Measurements from ENCODE around the gene UAP1L1.
A peak's percentile ranks its signal among the peaks of the same experiment; 100 is the strongest.

Gene UAP1L1

DNA sequence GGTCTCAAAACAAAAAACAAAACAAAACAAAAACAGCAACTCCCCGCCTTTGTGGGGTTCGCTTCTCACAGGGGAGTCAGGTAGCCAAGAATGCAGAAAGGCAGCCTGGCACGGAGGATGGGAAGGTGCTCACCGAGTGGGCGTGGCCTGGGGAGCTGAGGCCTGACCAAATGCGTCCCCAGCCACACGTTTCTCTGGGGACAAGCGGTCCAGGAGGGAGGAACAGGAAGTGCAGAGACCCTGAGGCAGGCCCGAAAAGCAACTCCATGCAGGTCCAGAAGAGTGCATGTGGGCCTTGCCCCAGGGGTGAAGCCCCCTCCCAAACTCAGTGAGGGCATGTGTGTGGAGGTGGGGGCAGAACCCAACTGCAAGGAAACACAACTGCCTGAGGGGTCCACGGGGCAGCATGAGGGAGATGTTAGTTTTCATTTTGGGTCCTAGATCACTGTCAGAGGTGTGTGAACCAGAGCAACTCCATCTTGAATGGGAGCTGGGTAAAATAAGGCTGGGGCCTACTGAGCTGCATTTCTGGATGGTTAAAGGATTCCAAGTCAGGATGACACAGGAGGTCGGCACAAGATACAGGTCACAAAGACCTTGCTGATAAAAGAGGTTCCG lies 2.6 kb upstream of the UAP1L1 start:
- H3K27ac ChIP-seq: peak overlapping the region; percentile 37
- TF ChIP-seq CTCF (IDR thresholded peaks at IDR 0.05): no peak
- no peak for TF ChIP-seq ZFX (IDR thresholded peaks at IDR 0.05; ENCODE audit: borderline replicate concordance)

- TF ChIP-seq ZFX (IDR thresholded peaks at IDR 0.05; ENCODE audit: borderline replicate concordance): no peak
- no peak for TF ChIP-seq CTCF (IDR thresholded peaks at IDR 0.05)
- peak overlapping the region; percentile 37 for H3K27ac ChIP-seq
Measured at GRCh38 chr9:137075275-137075775, 2.0 kb upstream of the UAP1L1 start.

DNA sequence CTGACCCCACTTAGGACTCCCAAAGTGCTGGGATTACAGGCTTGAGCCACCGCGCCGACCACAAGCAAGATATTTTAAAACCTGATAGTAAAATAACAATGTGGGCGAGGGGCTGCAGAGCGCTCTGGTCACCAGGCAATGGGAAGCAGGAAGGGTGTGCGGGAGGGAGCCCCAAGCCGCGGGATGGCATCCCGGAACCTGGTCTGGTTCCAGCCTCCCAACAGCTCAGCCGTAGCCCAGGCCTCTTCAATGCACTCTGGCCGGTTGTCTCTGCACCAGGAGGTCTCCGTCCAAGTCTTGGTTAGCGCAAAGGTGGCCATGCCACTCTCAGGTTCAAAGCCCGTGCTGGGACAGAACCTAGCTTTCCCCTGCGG lies 694 bp upstream of the UAP1L1 start:
- H3K27ac ChIP-seq: peak overlapping the region; percentile 79
- TF ChIP-seq CTCF (IDR thresholded peaks at IDR 0.05) (no peak), ZFX (IDR thresholded peaks at IDR 0.05; ENCODE audit: borderline replicate concordance) (no peak)

DNA sequence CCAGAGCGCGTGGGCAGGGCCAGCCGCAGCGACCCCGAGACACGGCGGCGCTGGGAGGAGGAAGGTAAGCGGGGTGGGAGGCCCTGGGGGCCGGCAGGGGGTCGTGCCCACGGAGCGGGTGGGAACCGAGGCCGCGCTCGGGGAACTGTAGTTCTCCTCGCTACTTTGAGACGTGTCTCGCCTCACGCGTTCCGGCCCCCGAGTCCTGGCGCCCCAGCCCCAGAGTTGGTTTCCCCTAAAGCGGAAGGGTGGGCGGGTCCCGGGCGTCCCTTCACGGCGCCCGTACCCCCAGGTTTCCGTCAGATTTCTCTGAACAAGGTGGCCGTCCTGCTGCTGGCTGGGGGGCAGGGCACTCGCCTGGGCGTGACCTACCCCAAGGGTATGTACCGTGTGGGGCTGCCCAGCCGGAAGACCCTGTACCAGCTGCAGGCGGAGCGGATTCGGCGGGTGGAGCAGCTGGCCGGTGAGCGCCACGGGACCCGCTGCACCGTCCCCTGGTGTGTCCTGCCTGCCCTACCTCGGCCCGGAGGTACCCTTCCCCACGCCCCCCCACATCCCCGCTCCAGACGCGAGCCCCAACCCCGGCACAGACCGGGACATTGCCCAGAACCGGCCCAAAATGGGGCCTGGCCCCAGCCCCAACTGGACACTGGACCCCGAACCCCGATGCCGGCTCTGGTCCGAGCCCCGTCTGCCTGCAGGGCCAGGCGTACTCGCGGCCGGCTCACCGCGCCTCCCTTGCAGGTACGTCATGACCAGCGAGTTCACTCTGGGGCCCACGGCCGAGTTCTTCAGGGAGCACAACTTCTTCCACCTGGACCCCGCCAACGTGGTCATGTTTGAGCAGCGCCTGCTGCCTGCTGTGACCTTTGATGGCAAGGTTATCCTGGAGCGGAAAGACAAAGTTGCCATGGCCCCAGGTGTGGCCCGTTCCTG lies 709 bp downstream of the UAP1L1 start:
- TF ChIP-seq CTCF (IDR thresholded peaks at IDR 0.05): no peak
- peak overlapping the region; percentile 79 for H3K27ac ChIP-seq

- peak overlapping the region; percentile 79 for H3K27ac ChIP-seq
- TF ChIP-seq CTCF (IDR thresholded peaks at IDR 0.05) (no peak), ZFX (IDR thresholded peaks at IDR 0.05; ENCODE audit: borderline replicate concordance) (no peak)
Measured at GRCh38 chr9:137078701-137079400, 1.5 kb downstream of the UAP1L1 start.

- TF ChIP-seq ZFX (IDR thresholded peaks at IDR 0.05; ENCODE audit: borderline replicate concordance) (no peak), CTCF (IDR thresholded peaks at IDR 0.05) (no peak)
- 0 out of 2 replicates have a peak overlapping the region, but pooled peaks have one; percentile 22 for H3K27ac ChIP-seq
Measured at GRCh38 chr9:137079401-137079787, 2.1 kb downstream of the UAP1L1 start.
